Measurements from ENCODE around the gene CAVIN3.
A peak's percentile ranks its signal among the peaks of the same experiment; 100 is the strongest.

Gene CAVIN3

GRCh38 chr11:6320411-6321155 lies at the start of gene CAVIN3:
CAVIN3 (minus strand) TSS chr11:6320501; CDS start chr11:6320476, 25 bp downstream.
- peak; percentile 85 for DNase-seq (ENCODE audit: low spot score)

GRCh38 chr11:6365659-6366058 lies 45.4 kb upstream of the CAVIN3 start:
- no peak for DNase-seq (ENCODE audit: low spot score)

- DNase-seq (ENCODE audit: low spot score): peak; percentile 83
Observed at GRCh38 chr11:6362873-6363678, 42.8 kb upstream of the CAVIN3 start.

GRCh38 chr11:6362185-6362872 lies 42.0 kb upstream of the CAVIN3 start:
- no peak for DNase-seq (ENCODE audit: low spot score)

GRCh38 chr11:6360183-6360582 lies 39.9 kb upstream of the CAVIN3 start:
- DNase-seq (ENCODE audit: low spot score): no peak

GRCh38 chr11:6357222-6357621 lies 36.9 kb upstream of the CAVIN3 start:
- peak; percentile 78 for DNase-seq (ENCODE audit: low spot score)

GRCh38 chr11:6356503-6357055 lies 36.3 kb upstream of the CAVIN3 start:
- DNase-seq (ENCODE audit: low spot score): no peak

- DNase-seq (ENCODE audit: low spot score): no peak
Observed at GRCh38 chr11:6354651-6355485, 34.6 kb upstream of the CAVIN3 start.

GRCh38 chr11:6353367-6353987 lies 33.2 kb upstream of the CAVIN3 start:
- peak; percentile 41 for DNase-seq (ENCODE audit: low spot score)

- no peak for DNase-seq (ENCODE audit: low spot score)
Observed at GRCh38 chr11:6351782-6352382, 31.6 kb upstream of the CAVIN3 start.

- no peak for DNase-seq (ENCODE audit: low spot score)
Observed at GRCh38 chr11:6350486-6350885, 30.2 kb upstream of the CAVIN3 start.

- DNase-seq (ENCODE audit: low spot score): no peak
Observed at GRCh38 chr11:6350043-6350442, 29.7 kb upstream of the CAVIN3 start.

GRCh38 chr11:6345366-6345765 lies 25.1 kb upstream of the CAVIN3 start:
- DNase-seq (ENCODE audit: low spot score): no peak

GRCh38 chr11:6336293-6336692 lies 16.0 kb upstream of the CAVIN3 start:
- no peak for DNase-seq (ENCODE audit: low spot score)

- DNase-seq (ENCODE audit: low spot score): no peak
Observed at GRCh38 chr11:6334806-6335205, 14.5 kb upstream of the CAVIN3 start.

- DNase-seq (ENCODE audit: low spot score): no peak
Observed at GRCh38 chr11:6333095-6333494, 12.8 kb upstream of the CAVIN3 start.

GRCh38 chr11:6332066-6332465 lies 11.8 kb upstream of the CAVIN3 start:
- DNase-seq (ENCODE audit: low spot score): no peak

- no peak for DNase-seq (ENCODE audit: low spot score)
Observed at GRCh38 chr11:6328321-6328720, 8.0 kb upstream of the CAVIN3 start.

- DNase-seq (ENCODE audit: low spot score): no peak
Observed at GRCh38 chr11:6327806-6328205, 7.5 kb upstream of the CAVIN3 start.

GRCh38 chr11:6326985-6327384 lies 6.7 kb upstream of the CAVIN3 start:
- DNase-seq (ENCODE audit: low spot score): no peak

GRCh38 chr11:6326303-6326702 lies 6.0 kb upstream of the CAVIN3 start:
- DNase-seq (ENCODE audit: low spot score): no peak
